Measurements from ENCODE around the gene FKRP. TPM values are rescaled to one million over a fixed set of nuclear protein-coding genes. Genes with fewer than 3 reads are reported as not detected.

Gene FKRP
- total and polyA plus RNA-seq, 2 of the 13 experiments (the other 11 are each of a cell fraction or from before 2014, with no cell fraction given), result 7.3 to 9.8 TPM

GRCh38 chr19:46787331-46788261 is 41.7 kb downstream of the FKRP start (continued):
- TF ChIP-seq GLMP (CRISPR knock-in tag; IDR thresholded peaks at IDR 0.05; ENCODE audit: borderline replicate concordance), result no peak
- no peak for TF ChIP-seq TAF15 (IDR thresholded peaks at IDR 0.05; ENCODE audit: low read depth, low read length, poor library complexity, severe bottlenecking)
- no peak for TF ChIP-seq SCMH1 (CRISPR knock-in tag; IDR thresholded peaks at IDR 0.05; ENCODE audit: borderline replicate concordance)
- TF ChIP-seq SRSF1 (optimal IDR thresholded peaks at IDR 0.05; ENCODE audit: low read depth, low read length), result no peak
- TF ChIP-seq ZNF207 (IDR thresholded peaks at IDR 0.05; ENCODE audit: borderline replicate concordance), result no peak
- TF ChIP-seq HOXA9 (CRISPR knock-in tag; IDR thresholded peaks at IDR 0.05; ENCODE audit: borderline replicate concordance), result no peak
- no peak for TF ChIP-seq BCLAF1 (IDR thresholded peaks at IDR 0.05)
- TF ChIP-seq PRDM4 (CRISPR knock-in tag; IDR thresholded peaks at IDR 0.05; ENCODE audit: borderline replicate concordance), result no peak
- TF ChIP-seq HNRNPLL (IDR thresholded peaks at IDR 0.05; ENCODE audit: low read depth, low read length, poor library complexity, severe bottlenecking), result peak; percentile 90
- TF ChIP-seq REL (CRISPR knock-in tag; conservative IDR thresholded peaks at IDR 0.05), result peak; percentile 54; the same call in 1 of the 2 replicates
- TF ChIP-seq YEATS2 (CRISPR knock-in tag; IDR thresholded peaks at IDR 0.05; ENCODE audit: borderline replicate concordance), result no peak
- no peak for TF ChIP-seq PHF21A (CRISPR knock-in tag; IDR thresholded peaks at IDR 0.05)
- TF ChIP-seq PAXIP1 (CRISPR knock-in tag; conservative IDR thresholded peaks at IDR 0.05), result no peak
- no peak for TF ChIP-seq AKAP8 (CRISPR knock-in tag; IDR thresholded peaks at IDR 0.05)
- no peak; the same call in 1 of the 2 replicates for TF ChIP-seq ETV6 (CRISPR knock-in tag; conservative IDR thresholded peaks at IDR 0.05)
- peak; percentile 69 for TF ChIP-seq HDAC1 (CRISPR knock-in tag; IDR thresholded peaks at IDR 0.05)
- TF ChIP-seq ZFP37 (CRISPR knock-in tag; IDR thresholded peaks at IDR 0.05; ENCODE audit: borderline replicate concordance), result no peak
- no peak for TF ChIP-seq MAFG (CRISPR knock-in tag; IDR thresholded peaks at IDR 0.05)
